Measurements from ENCODE around the gene CNTNAP5. TPM values are rescaled to one million over a fixed set of nuclear protein-coding genes. Genes with fewer than 3 reads are reported as not detected.

The CNTNAP5 gene
- total and polyA plus RNA-seq, 2 donors from 2014 or later: 0.50 TPM; not detected in 1

GRCh38 chr2:124586835-124587234 is 561.7 kb downstream of the CNTNAP5 start:
- H3K27me3 ChIP-seq (ENCODE audit: control insufficient read depth, insufficient read depth, low read length): no peaks in the 10 kb centered on the region
- H3K4me1 ChIP-seq (ENCODE audit: control insufficient read depth in 2 of 3, insufficient read depth in 2 of 3, low read depth in 1 of 3, low read length in 3 of 3): no peaks in the 10 kb centered on the region
- no peaks in the 10 kb centered on the region for H3K36me3 ChIP-seq (ENCODE audit: control insufficient read depth in 2 of 3, insufficient read depth in 3 of 3, low read length in 3 of 3)
- H3K9ac ChIP-seq (ENCODE audit: low read length in 3 of 3): no peak overlapping the region
- DNase-seq (no peak), FAIRE-seq (no peak)
- H3K4me3 ChIP-seq (ENCODE audit: low read length in 3 of 3): no peak overlapping the region
- H3K9me3 ChIP-seq (ENCODE audit: control insufficient read depth in 2 of 3, insufficient read depth in 1 of 3, low read length in 3 of 3): no peaks in the 10 kb centered on the region
- H3K27ac ChIP-seq (ENCODE audit: low read depth in 2 of 2, low read length in 2 of 2): no peak overlapping the region
- no peak for TF ChIP-seq CTCF (IDR thresholded peaks at IDR 0.05; ENCODE audit: borderline replicate concordance, extremely low read depth, insufficient read depth)
- intact Hi-C loops (cut with DNase I): no loop called here

- Histone ChIP-seq H3K36me3 (ENCODE audit: control insufficient read depth in 2 of 3, insufficient read depth in 3 of 3, low read length in 3 of 3) (no peaks in the 10 kb centered on the region), H3K27me3 (ENCODE audit: control insufficient read depth, insufficient read depth, low read length) (no peaks in the 10 kb centered on the region)
- FAIRE-seq: no peak
These were observed 564.9 kb downstream of the CNTNAP5 start for GRCh38 chr2:124589971-124590370.

GRCh38 chr2:124602759-124603158 is 577.7 kb downstream of the CNTNAP5 start:
- FAIRE-seq (no peak), DNase-seq (no peak)
- H3K9ac ChIP-seq (ENCODE audit: low read length in 3 of 3): no peak overlapping the region
- intact Hi-C loops (cut with DNase I): no loop called here
- no peaks in the 10 kb centered on the region for H3K9me3 ChIP-seq (ENCODE audit: control insufficient read depth in 2 of 3, insufficient read depth in 1 of 3, low read length in 3 of 3)
- H3K27ac ChIP-seq (ENCODE audit: low read depth in 2 of 2, low read length in 2 of 2): no peak overlapping the region
- no peak overlapping the region for H3K4me3 ChIP-seq (ENCODE audit: low read length in 3 of 3)
- no peak for TF ChIP-seq CTCF (IDR thresholded peaks at IDR 0.05; ENCODE audit: borderline replicate concordance, extremely low read depth, insufficient read depth)
- no peaks in the 10 kb centered on the region for H3K27me3 ChIP-seq (ENCODE audit: control insufficient read depth, insufficient read depth, low read length)
- no peaks in the 10 kb centered on the region for H3K4me1 ChIP-seq (ENCODE audit: control insufficient read depth in 2 of 3, insufficient read depth in 2 of 3, low read depth in 1 of 3, low read length in 3 of 3)
- no peaks in the 10 kb centered on the region for H3K36me3 ChIP-seq (ENCODE audit: control insufficient read depth in 2 of 3, insufficient read depth in 3 of 3, low read length in 3 of 3)

More at GRCh38 chr2:124589971-124590370, 564.9 kb downstream of the CNTNAP5 start:
- no peak overlapping the region for H3K27ac ChIP-seq (ENCODE audit: low read depth in 2 of 2, low read length in 2 of 2)
- no peak for TF ChIP-seq CTCF (IDR thresholded peaks at IDR 0.05; ENCODE audit: borderline replicate concordance, extremely low read depth, insufficient read depth)
- DNase-seq: no peak
- no peaks in the 10 kb centered on the region for H3K4me1 ChIP-seq (ENCODE audit: control insufficient read depth in 2 of 3, insufficient read depth in 2 of 3, low read depth in 1 of 3, low read length in 3 of 3)
- H3K9ac ChIP-seq (ENCODE audit: low read length in 3 of 3): no peak overlapping the region
- intact Hi-C loops (cut with DNase I): no loop called here
- H3K4me3 ChIP-seq (ENCODE audit: low read length in 3 of 3): no peak overlapping the region
- H3K9me3 ChIP-seq (ENCODE audit: control insufficient read depth in 2 of 3, insufficient read depth in 1 of 3, low read length in 3 of 3): no peaks in the 10 kb centered on the region

- Histone ChIP-seq H3K36me3 (ENCODE audit: control insufficient read depth in 2 of 3, insufficient read depth in 3 of 3, low read length in 3 of 3) (no peaks in the 10 kb centered on the region), H3K4me1 (ENCODE audit: control insufficient read depth in 2 of 3, insufficient read depth in 2 of 3, low read depth in 1 of 3, low read length in 3 of 3) (no peaks in the 10 kb centered on the region), H3K9me3 (ENCODE audit: control insufficient read depth in 2 of 3, insufficient read depth in 1 of 3, low read length in 3 of 3) (no peaks in the 10 kb centered on the region), H3K4me3 (ENCODE audit: low read length in 3 of 3) (no peak overlapping the region), H3K9ac (ENCODE audit: low read length in 3 of 3) (no peak overlapping the region), H3K27ac (ENCODE audit: low read depth in 2 of 2, low read length in 2 of 2) (no peak overlapping the region), H3K27me3 (ENCODE audit: control insufficient read depth, insufficient read depth, low read length) (no peaks in the 10 kb centered on the region)
- no peak for TF ChIP-seq CTCF (IDR thresholded peaks at IDR 0.05; ENCODE audit: borderline replicate concordance, extremely low read depth, insufficient read depth)
- intact Hi-C loops (cut with DNase I): no loop called here
- FAIRE-seq (no peak), DNase-seq (no peak)
These were observed 579.9 kb downstream of the CNTNAP5 start for GRCh38 chr2:124604940-124605339.
